ENCODE results near the gene RAD51B.

DNA sequence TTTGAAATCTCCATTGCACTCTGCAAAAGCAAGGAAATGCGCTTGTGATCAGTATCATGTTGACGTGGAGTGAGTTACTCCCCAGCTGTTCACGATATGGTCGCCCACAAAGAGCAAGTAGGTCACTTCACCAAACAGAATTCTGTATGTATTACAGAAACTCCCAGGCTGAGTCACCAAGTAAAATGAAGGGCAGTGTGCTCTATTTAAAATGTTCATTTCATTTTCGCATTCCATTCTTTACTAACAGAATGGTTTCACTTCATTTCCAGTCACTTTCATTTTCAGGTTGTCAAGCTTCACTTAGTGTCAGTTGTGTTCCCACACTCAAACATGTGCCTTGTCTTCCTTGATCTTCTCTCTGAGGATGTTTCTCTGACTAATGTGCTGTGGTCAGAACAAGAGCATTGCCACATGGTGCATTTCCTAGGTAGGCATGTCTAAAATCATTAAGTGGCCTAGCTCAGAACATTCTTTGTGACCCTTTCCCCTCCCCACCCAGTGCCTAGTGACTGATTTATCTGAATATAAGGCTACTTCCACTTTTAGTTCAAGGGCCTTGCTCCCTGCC is 391.2 kb downstream of the RAD51B start:
- TF ChIP-seq, protein P1, sequence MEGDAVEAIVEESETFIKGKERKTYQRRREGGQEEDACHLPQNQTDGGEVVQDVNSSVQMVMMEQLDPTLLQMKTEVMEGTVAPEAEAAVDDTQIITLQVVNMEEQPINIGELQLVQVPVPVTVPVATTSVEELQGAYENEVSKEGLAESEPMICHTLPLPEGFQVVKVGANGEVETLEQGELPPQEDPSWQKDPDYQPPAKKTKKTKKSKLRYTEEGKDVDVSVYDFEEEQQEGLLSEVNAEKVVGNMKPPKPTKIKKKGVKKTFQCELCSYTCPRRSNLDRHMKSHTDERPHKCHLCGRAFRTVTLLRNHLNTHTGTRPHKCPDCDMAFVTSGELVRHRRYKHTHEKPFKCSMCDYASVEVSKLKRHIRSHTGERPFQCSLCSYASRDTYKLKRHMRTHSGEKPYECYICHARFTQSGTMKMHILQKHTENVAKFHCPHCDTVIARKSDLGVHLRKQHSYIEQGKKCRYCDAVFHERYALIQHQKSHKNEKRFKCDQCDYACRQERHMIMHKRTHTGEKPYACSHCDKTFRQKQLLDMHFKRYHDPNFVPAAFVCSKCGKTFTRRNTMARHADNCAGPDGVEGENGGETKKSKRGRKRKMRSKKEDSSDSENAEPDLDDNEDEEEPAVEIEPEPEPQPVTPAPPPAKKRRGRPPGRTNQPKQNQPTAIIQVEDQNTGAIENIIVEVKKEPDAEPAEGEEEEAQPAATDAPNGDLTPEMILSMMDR (conservative IDR thresholded peaks at IDR 0.05; ENCODE audit: low read depth, low read length), result no peak
- TF ChIP-seq EZH2phosphoT487 (IDR thresholded peaks at IDR 0.05; ENCODE audit: borderline replicate concordance, low read length), result no peak

All from PC-3 (cell line).